Endodermal cell (in vitro differentiated cells): Measurements from ENCODE around the gene PACSIN2. TPM values are rescaled to one million over a fixed set of nuclear protein-coding genes. Genes with fewer than 3 reads are reported as not detected.

ENCODE experiments used
- DNase-seq: peaks from one replicate; pipeline ENCODE4 v3.0.0-alpha.2; 2017
- H3K27ac ChIP-seq: 2 replicates; pipeline ENCODE4 v1.5.1; 2013; ENCODE audit warnings: mild to moderate bottlenecking, low read depth, low read length, moderate library complexity
- H3K27me3 ChIP-seq: 2 replicates; pipeline ENCODE4 v1.6.1; 2013; ENCODE audit warnings: mild to moderate bottlenecking, low read length, moderate library complexity; ENCODE audit not compliant: insufficient read depth, control insufficient read depth, poor library complexity, severe bottlenecking
- H3K36me3 ChIP-seq: 2 replicates; pipeline ENCODE4 v1.7.0; 2013; ENCODE audit warnings: mild to moderate bottlenecking, low read length, moderate library complexity; ENCODE audit not compliant: control insufficient read depth, insufficient read depth
- H3K4me1 ChIP-seq: one replicate; pipeline ENCODE4 v1.7.0; 2013; ENCODE audit warnings: low read length; ENCODE audit not compliant: control insufficient read depth, insufficient read depth
- H3K4me3 ChIP-seq: 2 replicates; pipeline ENCODE4 v1.5.1; 2013; ENCODE audit warnings: mild to moderate bottlenecking, low read length, moderate library complexity
- H3K9ac ChIP-seq: 2 replicates; pipeline ENCODE4 v1.6.1; 2013; ENCODE audit warnings: mild to moderate bottlenecking, low read length, moderate library complexity; ENCODE audit not compliant: poor library complexity, severe bottlenecking; ENCODE audit errors: extremely low read depth
- H3K9me3 ChIP-seq: 2 replicates; pipeline ENCODE4 v1.6.1; 2013; ENCODE audit warnings: mild to moderate bottlenecking, low read length, moderate library complexity; ENCODE audit not compliant: control insufficient read depth
- H3K27ac Mint-ChIP-seq: 2 replicates; pipeline ENCODE4 v1.8.0; 2020; ENCODE audit warnings: mixed read lengths
- H3K27me3 Mint-ChIP-seq: 2 replicates; pipeline ENCODE4 v1.8.0; 2021; ENCODE audit warnings: mild to moderate bottlenecking, mixed read lengths; ENCODE audit not compliant: insufficient read depth
- H3K36me3 Mint-ChIP-seq: 2 replicates; pipeline ENCODE4 v1.8.0; 2020; ENCODE audit warnings: low read depth, mixed read lengths
- H3K4me1 Mint-ChIP-seq: 2 replicates; pipeline ENCODE4 v1.8.0; 2020; ENCODE audit warnings: mixed read lengths
- H3K4me3 Mint-ChIP-seq: 2 replicates; pipeline ENCODE4 v1.8.0; 2020; ENCODE audit warnings: mild to moderate bottlenecking, moderate library complexity, mixed read lengths
- H3K9me3 Mint-ChIP-seq: 2 replicates; pipeline ENCODE4 v1.8.0; 2020; ENCODE audit warnings: mild to moderate bottlenecking, mixed read lengths
- CTCF ChIP-seq: fragments of 200-600 bp; sonication (generic); conservative IDR thresholded peaks from 2 replicates; pipeline ENCODE4 v1.5.0; 2021; ENCODE audit warnings: antibody characterized with exemption, mild to moderate bottlenecking
- WGBS, 2 experiments: methylation state at CpG; one replicate each; pipeline versions ENCODE4 v1.1.5 to v1.1.7; 2013; ENCODE audit warnings: missing lambda C conversion rate in 2 of 2, mixed read lengths in 1 of 2; ENCODE audit not compliant: insufficient coverage in 1 of 2, insufficient read length in 1 of 2; 5-methylcytosine and 5-hydroxymethylcytosine counted together
- total RNA-seq, 2 donors: library from RNA; stranded (reverse); fragmentation: NEBNext Ultra II Directional in 1 of 2; extraction: Animal tissue kit (Norgen Biotek cat#: 25700) in 1 of 2; gene quantifications; 2 replicates in 1 of 2; 3 replicates in 1 of 2; pipeline ENCODE4 v1.2.1, GENCODE V29; 2021

The PACSIN2 gene
- total RNA-seq, 2 donors from 2014 or later: 60.7 to 61.4 TPM

- H3K27me3 ChIP-seq: no peaks in the 10 kb centered on the region
- 87 to 92% methylated on average over 4 to 5 of the region's 5 CpGs for WGBS, 2 experiments
- H3K36me3 ChIP-seq: peaks cover 5% of the 10 kb centered on the region
- peaks cover 13% of the 10 kb centered on the region for H3K36me3 Mint-ChIP-seq
- no peak overlapping the region for H3K9ac ChIP-seq
- no peak for DNase-seq
- no peak overlapping the region for H3K27ac Mint-ChIP-seq
- H3K9me3 Mint-ChIP-seq: no peaks in the 10 kb centered on the region
- no peak overlapping the region for H3K4me3 Mint-ChIP-seq
- no peak for TF ChIP-seq CTCF
- H3K4me1 ChIP-seq: peaks cover 11% of the 10 kb centered on the region
- no peaks in the 10 kb centered on the region for H3K9me3 ChIP-seq
- H3K27me3 Mint-ChIP-seq: no peaks in the 10 kb centered on the region
- no peak overlapping the region for H3K4me3 ChIP-seq
- H3K4me1 Mint-ChIP-seq: peaks cover 48% of the 10 kb centered on the region
- H3K27ac ChIP-seq: no peak overlapping the region
Measured at GRCh38 chr22:42950281-42950680, 64.7 kb downstream of the PACSIN2 start.

GRCh38 chr22:42949159-42949558, 65.8 kb downstream of the PACSIN2 start:
- H3K27me3 Mint-ChIP-seq: no peaks in the 10 kb centered on the region
- H3K4me1 Mint-ChIP-seq: peaks cover 49% of the 10 kb centered on the region
- no peak for DNase-seq
- 80 to 88% methylated on average over 1 of the region's 6 CpGs for WGBS, 2 experiments
- H3K27ac Mint-ChIP-seq: peak overlapping the region; percentile 15
- peaks cover 11% of the 10 kb centered on the region for H3K4me1 ChIP-seq
- H3K4me3 Mint-ChIP-seq: no peak overlapping the region
- H3K9me3 ChIP-seq: no peaks in the 10 kb centered on the region
- H3K27me3 ChIP-seq: no peaks in the 10 kb centered on the region
- H3K4me3 ChIP-seq: no peak overlapping the region
- H3K27ac ChIP-seq: no peak overlapping the region
- H3K9ac ChIP-seq: no peak overlapping the region
- H3K9me3 Mint-ChIP-seq: no peaks in the 10 kb centered on the region
- TF ChIP-seq CTCF: no peak
- H3K36me3 Mint-ChIP-seq: peaks cover 10% of the 10 kb centered on the region
- no peaks in the 10 kb centered on the region for H3K36me3 ChIP-seq

GRCh38 chr22:42948294-42948693, 66.7 kb downstream of the PACSIN2 start:
- no peak overlapping the region for H3K4me3 ChIP-seq
- H3K36me3 Mint-ChIP-seq: peaks cover 10% of the 10 kb centered on the region
- no peak overlapping the region for H3K9ac ChIP-seq
- DNase-seq: no peak
- no peaks in the 10 kb centered on the region for H3K27me3 ChIP-seq
- no peaks in the 10 kb centered on the region for H3K27me3 Mint-ChIP-seq
- H3K27ac ChIP-seq: no peak overlapping the region
- H3K9me3 Mint-ChIP-seq: no peaks in the 10 kb centered on the region
- H3K9me3 ChIP-seq: no peaks in the 10 kb centered on the region
- WGBS, 2 experiments: 94 to 100% methylated on average over 1 to 2 of the region's 2 CpGs
- H3K27ac Mint-ChIP-seq: no peak overlapping the region
- H3K4me1 ChIP-seq: peaks cover 11% of the 10 kb centered on the region
- no peaks in the 10 kb centered on the region for H3K36me3 ChIP-seq
- H3K4me1 Mint-ChIP-seq: peaks cover 48% of the 10 kb centered on the region
- no peak overlapping the region for H3K4me3 Mint-ChIP-seq
- no peak for TF ChIP-seq CTCF
